Measurements from ENCODE around the gene MTHFD1. TPM values are rescaled to one million over a fixed set of nuclear protein-coding genes. Genes with fewer than 3 reads are reported as not detected.
A peak's percentile ranks its signal among the peaks of the same experiment; 100 is the strongest.

The MTHFD1 gene
- total and polyA plus RNA-seq, 9 of the 15 experiments (the other 6 are each of a cell fraction or from before 2014, with no cell fraction given) = 66.7 to 158 (median 90.9) TPM

DNA sequence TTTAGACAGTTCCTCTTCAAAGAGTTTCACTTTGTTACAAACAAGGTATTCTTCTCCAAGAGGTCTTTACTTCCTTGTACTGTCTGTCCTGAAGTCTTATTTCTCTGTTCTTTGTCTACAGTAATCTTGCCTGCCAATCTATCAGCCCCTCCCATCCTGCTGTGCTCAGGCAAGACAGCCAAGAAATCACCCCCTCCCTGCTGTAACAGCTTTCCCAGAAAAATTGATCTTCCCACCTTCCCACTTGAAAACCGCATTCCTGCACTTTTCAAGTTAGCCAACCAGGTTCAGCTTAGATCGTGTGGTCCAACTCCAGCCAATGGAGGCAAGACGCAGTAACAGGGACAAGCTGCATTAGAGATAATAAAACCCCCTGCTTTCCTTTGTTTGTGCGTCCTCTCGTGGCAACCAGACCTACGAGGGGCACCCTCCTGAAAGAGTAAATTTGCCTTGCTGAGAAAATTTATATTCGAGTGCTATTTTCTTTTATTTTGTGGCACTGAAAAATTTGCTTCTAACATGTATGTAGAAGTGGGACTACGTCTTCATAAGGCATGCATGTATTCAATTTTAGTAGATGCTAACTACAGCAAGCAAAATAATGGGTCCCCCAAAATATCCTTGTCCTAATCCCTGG, 47.5 kb upstream of the MTHFD1 start (continued):
- no peak for TF ChIP-seq ELK1 (CRISPR knock-in tag; IDR thresholded peaks at IDR 0.05)
- no peak for TF ChIP-seq SPI1 (IDR thresholded peaks at IDR 0.05; ENCODE audit: borderline replicate concordance, low read depth, low read length)
- no peak for TF ChIP-seq BHLHE40 (IDR thresholded peaks at IDR 0.05; ENCODE audit: low read length)
- no peak for TF ChIP-seq ZNF23 (CRISPR knock-in tag; IDR thresholded peaks at IDR 0.05)
- TF ChIP-seq RBM17 (IDR thresholded peaks at IDR 0.05; ENCODE audit: borderline replicate concordance, low read depth, low read length) = no peak
- TF ChIP-seq DPF2 (IDR thresholded peaks at IDR 0.05) = no peak
- no peak for TF ChIP-seq ZBED1 (IDR thresholded peaks at IDR 0.05)
- TF ChIP-seq COPS2 (conservative IDR thresholded peaks at IDR 0.05) = no peak
- no peak for TF ChIP-seq RBM34 (IDR thresholded peaks at IDR 0.05; ENCODE audit: borderline replicate concordance, insufficient read depth, low read length)
- TF ChIP-seq, protein P1, sequence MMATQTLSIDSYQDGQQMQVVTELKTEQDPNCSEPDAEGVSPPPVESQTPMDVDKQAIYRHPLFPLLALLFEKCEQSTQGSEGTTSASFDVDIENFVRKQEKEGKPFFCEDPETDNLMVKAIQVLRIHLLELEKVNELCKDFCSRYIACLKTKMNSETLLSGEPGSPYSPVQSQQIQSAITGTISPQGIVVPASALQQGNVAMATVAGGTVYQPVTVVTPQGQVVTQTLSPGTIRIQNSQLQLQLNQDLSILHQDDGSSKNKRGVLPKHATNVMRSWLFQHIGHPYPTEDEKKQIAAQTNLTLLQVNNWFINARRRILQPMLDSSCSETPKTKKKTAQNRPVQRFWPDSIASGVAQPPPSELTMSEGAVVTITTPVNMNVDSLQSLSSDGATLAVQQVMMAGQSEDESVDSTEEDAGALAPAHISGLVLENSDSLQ (IDR thresholded peaks at IDR 0.05) = peak; percentile 64
- no peak for TF ChIP-seq MAX (CRISPR knock-in tag; IDR thresholded peaks at IDR 0.05)
- 0 out of 2 replicates have a peak, but pooled peaks have one; percentile 43 for TF ChIP-seq XRCC3 (IDR thresholded peaks at IDR 0.05)
- TF ChIP-seq RFX7 (CRISPR knock-in tag; IDR thresholded peaks at IDR 0.05) = no peak
- TF ChIP-seq ZNF586 (CRISPR knock-in tag; conservative IDR thresholded peaks at IDR 0.05) = no peak
- TF ChIP-seq PATZ1 (CRISPR knock-in tag; IDR thresholded peaks at IDR 0.05; ENCODE audit: borderline replicate concordance) = no peak
- no peak for TF ChIP-seq KAT2B (IDR thresholded peaks at IDR 0.05; ENCODE audit: low read depth, low read length)
- no peak for TF ChIP-seq CREB1 (IDR thresholded peaks at IDR 0.05)
- TF ChIP-seq CREB1 (CRISPR knock-in tag; IDR thresholded peaks at IDR 0.05) = no peak
